Measurements from ENCODE around the gene RNASE7.

- TF ChIP-seq EZH2 (IDR thresholded peaks at IDR 0.05; ENCODE audit: borderline replicate concordance, low read length) (no peak), CTCF (conservative IDR thresholded peaks at IDR 0.05 in 1 of 2, IDR thresholded peaks at IDR 0.05 in 1 of 2; ENCODE audit: extremely low read depth in 1 of 2, insufficient read depth in 1 of 2, low read depth in 1 of 2, low read length in 2 of 2) (no peak)
These were observed 11.3 kb downstream of the RNASE7 start for GRCh38 chr14:21053184-21054122.
